ENCODE data around the gene ANO5.

DNA sequence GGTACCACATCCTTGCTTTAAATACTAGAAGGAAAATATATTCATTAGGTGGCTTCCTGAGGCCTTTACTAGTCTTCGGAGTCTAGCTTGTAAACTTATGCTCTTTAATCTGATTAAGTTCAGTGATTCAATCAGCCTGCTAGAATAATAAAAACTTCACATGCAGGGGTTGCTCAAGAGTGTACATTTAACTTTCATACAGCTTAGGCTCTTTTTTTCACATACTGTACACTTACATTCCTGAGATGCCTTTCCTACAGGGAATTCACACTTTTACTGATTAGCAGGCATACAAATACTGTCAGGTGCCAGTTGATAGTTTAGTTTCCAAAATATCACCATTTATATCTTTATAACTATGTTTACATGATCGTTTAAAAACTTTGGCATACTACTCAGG is 3.2 kb upstream of the ANO5 start:
- no peak for TF ChIP-seq POLR2A (IDR thresholded peaks at IDR 0.05)
- TF ChIP-seq CTCF (IDR thresholded peaks at IDR 0.05), result no peak
